Naive B cell (primary cell): ENCODE data around the gene SGMS1. TPM values are rescaled to one million over a fixed set of nuclear protein-coding genes. Genes with fewer than 3 reads are reported as not detected.
A peak's percentile ranks its signal among the peaks of the same experiment; 100 is the strongest.

ENCODE experiments used
- ATAC-seq, 2 donors: fragments of 150-1000 bp; cut with Tn5 transposase; 2 replicates each; pipeline ENCODE4 v1.10.0; 2021; ENCODE audit warnings: low read depth in 2 of 2, mild to moderate bottlenecking in 2 of 2, moderate library complexity in 2 of 2
- DNase-seq: peaks from one replicate; pipeline ENCODE4 v3.0.0; 2022
- H3K27ac Mint-ChIP-seq, 6 donors: one replicate each; pipeline ENCODE4 v1.8.0; 2020 to 2022; ENCODE audit warnings: mild to moderate bottlenecking in 6 of 6, mixed read lengths in 6 of 6, moderate library complexity in 5 of 6, inconsistent platforms in 2 of 6
- H3K27me3 Mint-ChIP-seq, 3 donors: one replicate each; pipeline ENCODE4 v1.8.0; 2021 to 2022; ENCODE audit warnings: mixed read lengths in 3 of 3, mild to moderate bottlenecking in 1 of 3
- H3K36me3 Mint-ChIP-seq, 2 donors: one replicate each; pipeline ENCODE4 v1.8.0; 2020 to 2022; ENCODE audit warnings: mixed read lengths in 2 of 2, inconsistent platforms in 1 of 2, mild to moderate bottlenecking in 1 of 2
- H3K4me1 Mint-ChIP-seq, 3 donors: one replicate each; pipeline ENCODE4 v1.8.0; 2020 to 2022; ENCODE audit warnings: mixed read lengths in 3 of 3, inconsistent platforms in 1 of 3, mild to moderate bottlenecking in 1 of 3, moderate library complexity in 1 of 3
- H3K4me3 Mint-ChIP-seq, 8 donors: one replicate each; pipeline ENCODE4 v1.8.0; 2020 to 2022; ENCODE audit warnings: mild to moderate bottlenecking in 8 of 8, mixed read lengths in 8 of 8, moderate library complexity in 8 of 8, inconsistent platforms in 2 of 8
- H3K9me3 Mint-ChIP-seq, 7 donors: one replicate each; pipeline ENCODE4 v1.8.0; 2020 to 2022; ENCODE audit warnings: mixed read lengths in 7 of 7, mild to moderate bottlenecking in 5 of 7, inconsistent platforms in 2 of 7, moderate library complexity in 1 of 7
- polyA plus RNA-seq, 6 donors: library from polyadenylated mRNA; unstranded; fragments of 300-500 nt; fragmentation: Illumina TruSeq; gene quantifications; one replicate each; pipeline ENCODE4 v1.2.3, GENCODE V29; 2021; ENCODE audit warnings: low read depth in 6 of 6

The SGMS1 gene
- polyA plus RNA-seq, 6 donors from 2014 or later, result 14.2 to 21.7 (median 16.7) TPM

GRCh38 chr10:50410066-50410811 lies 213.5 kb downstream of the SGMS1 start:
- no peak for ATAC-seq
- Mint-ChIP-seq H3K36me3 (peaks cover 0 to 3% of the 10 kb centered on the region in 2 donors), H3K27ac (no peak overlapping the region), H3K27me3 (no peaks in the 10 kb centered on the region), H3K4me3 (no peak overlapping the region), H3K9me3 (peaks cover 0 to 18% (median 11%) of the 10 kb centered on the region in 7 donors), H3K4me1 (peaks cover 4 to 13% (median 5%) of the 10 kb centered on the region in 3 donors)
- DNase-seq, result no peak

DNA sequence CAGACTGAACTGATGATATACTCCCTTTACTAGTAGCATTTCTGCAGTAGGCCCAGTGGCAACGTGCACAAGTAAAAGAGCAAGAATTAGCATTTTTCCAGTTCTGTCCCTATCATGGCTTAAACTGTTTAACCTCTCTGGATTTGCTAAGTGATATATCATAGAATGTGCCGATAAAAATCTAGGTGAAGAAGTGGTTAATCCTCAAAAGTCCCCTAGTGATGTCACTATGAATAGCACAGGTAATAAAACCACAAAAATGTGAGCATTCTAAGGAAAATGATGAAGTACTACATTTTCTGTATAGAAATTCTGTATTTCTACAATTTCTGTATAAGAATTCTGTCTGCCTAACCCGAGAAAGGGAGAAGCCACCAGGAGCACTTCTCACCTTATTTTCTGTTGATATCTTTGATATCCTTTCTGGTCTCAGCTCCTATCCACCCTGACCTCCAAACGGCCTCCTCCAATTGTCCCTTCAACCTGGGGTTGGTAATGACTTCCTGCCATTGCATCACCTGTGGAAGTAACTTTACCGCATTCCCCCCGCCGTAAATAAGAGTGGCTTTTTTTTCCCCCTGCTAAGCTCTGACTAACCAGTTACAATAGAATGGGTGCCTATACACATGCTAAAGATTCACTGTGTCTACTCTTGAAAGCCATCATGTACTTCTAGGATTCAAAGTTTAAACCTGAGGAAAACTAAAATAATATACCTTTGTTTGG lies 216.5 kb downstream of the SGMS1 start:
- Mint-ChIP-seq H3K4me1 (peaks cover 0 to 20% (median 5%) of the 10 kb centered on the region in 3 donors), H3K36me3 (peaks cover 3 to 8% of the 10 kb centered on the region in 2 donors), H3K4me3 (no peak overlapping the region), H3K27me3 (no peaks in the 10 kb centered on the region), H3K27ac (no peak overlapping the region), H3K9me3 (peaks cover 0 to 18% (median 11%) of the 10 kb centered on the region in 7 donors)
- no peak for DNase-seq
- ATAC-seq, result no peak

GRCh38 chr10:50406457-50407070 lies 217.2 kb downstream of the SGMS1 start:
- Mint-ChIP-seq H3K27ac (no peak overlapping the region), H3K4me3 (no peak overlapping the region), H3K4me1 (peaks cover 0 to 17% (median 5%) of the 10 kb centered on the region in 3 donors), H3K36me3 (peaks cover 3 to 8% of the 10 kb centered on the region in 2 donors), H3K27me3 (no peaks in the 10 kb centered on the region), H3K9me3 (peaks cover 0 to 18% (median 11%) of the 10 kb centered on the region in 7 donors)
- ATAC-seq (no peak), DNase-seq (no peak)

GRCh38 chr10:50405723-50406122 lies 218.0 kb downstream of the SGMS1 start:
- no peak overlapping the region for H3K4me3 Mint-ChIP-seq
- DNase-seq (no peak), ATAC-seq (no peak)
- no peak overlapping the region for H3K27ac Mint-ChIP-seq
- peaks cover 2 to 17% (median 5%) of the 10 kb centered on the region in 3 donors for H3K4me1 Mint-ChIP-seq
- H3K36me3 Mint-ChIP-seq, result peaks cover 3 to 8% of the 10 kb centered on the region in 2 donors
- H3K27me3 Mint-ChIP-seq, result no peaks in the 10 kb centered on the region
- H3K9me3 Mint-ChIP-seq, result peaks cover 0 to 18% (median 11%) of the 10 kb centered on the region in 7 donors

DNA sequence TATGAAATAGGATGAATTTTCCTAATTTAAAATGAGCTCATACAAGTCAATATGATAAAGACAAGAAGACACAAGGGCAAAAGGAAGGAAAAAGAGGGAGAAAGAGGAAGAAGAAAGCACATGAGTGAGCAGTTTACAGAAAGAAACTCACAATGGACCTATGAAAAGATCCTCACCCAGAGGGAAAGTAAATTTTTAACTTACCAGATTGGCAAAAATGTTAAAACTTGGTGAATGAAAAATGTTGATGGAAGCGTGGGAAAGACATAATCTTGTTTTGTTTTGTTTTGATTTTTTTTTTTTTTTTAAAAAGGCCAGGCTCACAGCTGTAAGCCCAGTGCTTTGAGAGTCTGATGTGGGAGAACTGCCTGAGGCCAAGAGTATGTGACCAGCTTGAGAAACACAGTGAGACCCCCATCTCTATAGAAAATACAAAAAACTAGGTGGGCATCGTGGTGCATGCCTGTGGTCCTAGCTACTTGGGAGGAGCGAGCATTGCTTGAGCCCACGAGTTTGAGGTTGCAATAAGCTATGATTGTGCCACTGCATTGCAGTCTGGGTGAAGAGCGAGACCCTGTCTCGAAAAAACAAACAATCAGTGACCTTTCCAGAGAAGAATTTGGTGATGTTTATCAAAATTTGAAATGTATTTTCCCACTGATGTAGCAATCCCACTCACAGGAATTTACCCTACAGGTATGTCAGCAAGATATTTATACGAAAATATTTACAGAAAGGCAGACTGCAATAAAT lies 219.6 kb downstream of the SGMS1 start:
- H3K27ac Mint-ChIP-seq, result peak overlapping the region in 1 of 6 donors; percentile 22
- no peak for ATAC-seq
- peaks cover 4 to 16% (median 9%) of the 10 kb centered on the region in 3 donors for H3K4me1 Mint-ChIP-seq
- no peak overlapping the region for H3K4me3 Mint-ChIP-seq
- no peak for DNase-seq
- peaks cover 3 to 8% of the 10 kb centered on the region in 2 donors for H3K36me3 Mint-ChIP-seq
- H3K9me3 Mint-ChIP-seq, result peaks cover 0 to 18% (median 11%) of the 10 kb centered on the region in 7 donors
- no peaks in the 10 kb centered on the region for H3K27me3 Mint-ChIP-seq

DNA sequence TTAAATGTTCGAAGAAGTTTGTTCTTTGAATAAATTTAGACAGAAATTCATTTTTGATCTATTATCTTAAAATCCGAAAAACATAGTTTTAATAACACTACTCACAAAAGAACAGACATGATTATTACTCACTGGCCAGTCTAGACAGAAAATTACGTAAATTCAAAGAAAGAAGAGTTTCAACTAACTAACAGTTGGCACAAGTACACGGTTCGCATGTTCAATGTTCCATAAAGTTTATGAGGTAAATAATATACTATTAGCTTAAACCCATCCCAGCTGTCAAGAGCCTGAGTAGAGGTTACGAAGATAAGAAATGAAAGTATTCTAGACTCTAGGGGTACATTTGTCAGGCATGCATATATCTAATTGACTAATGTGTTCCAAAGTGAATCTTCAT lies 220.7 kb downstream of the SGMS1 start:
- ATAC-seq (no peak), DNase-seq (no peak)
- Mint-ChIP-seq H3K4me3 (no peak overlapping the region), H3K36me3 (peaks cover 3 to 8% of the 10 kb centered on the region in 2 donors), H3K9me3 (peaks cover 0 to 18% (median 11%) of the 10 kb centered on the region in 7 donors), H3K27me3 (no peaks in the 10 kb centered on the region), H3K4me1 (peaks cover 4 to 16% (median 9%) of the 10 kb centered on the region in 3 donors), H3K27ac (peak overlapping the region in 2 of 6 donors; percentile 31 to 62)

DNA sequence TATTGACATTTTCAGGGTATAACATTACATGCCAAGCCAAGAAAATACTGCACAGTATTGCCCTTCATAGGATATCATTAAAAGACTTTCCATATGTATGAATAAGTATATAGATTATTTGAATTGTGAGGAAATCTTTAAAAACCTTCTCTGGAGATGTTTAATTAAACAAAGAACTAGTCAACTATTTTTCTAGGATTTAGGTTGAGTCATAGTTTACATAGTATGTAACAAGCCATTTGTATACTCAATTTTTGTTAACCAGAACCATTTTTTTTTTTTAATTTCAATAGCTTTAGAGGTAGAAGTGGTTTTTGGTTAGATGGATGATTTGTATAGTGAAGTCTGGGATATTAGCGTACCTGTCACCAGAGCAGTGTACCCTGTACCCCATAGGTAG lies 221.3 kb downstream of the SGMS1 start:
- no peak for DNase-seq
- Mint-ChIP-seq H3K27ac (no peak overlapping the region), H3K9me3 (peaks cover 0 to 17% (median 11%) of the 10 kb centered on the region in 7 donors), H3K4me3 (no peak overlapping the region), H3K27me3 (no peaks in the 10 kb centered on the region), H3K36me3 (peaks cover 2 to 8% of the 10 kb centered on the region in 2 donors), H3K4me1 (peaks cover 4 to 16% (median 12%) of the 10 kb centered on the region in 3 donors)
- no peak for ATAC-seq

- ATAC-seq (no peak), DNase-seq (no peak)
- Mint-ChIP-seq H3K27ac (no peak overlapping the region), H3K4me1 (peaks cover 18 to 32% (median 28%) of the 10 kb centered on the region in 3 donors), H3K4me3 (no peak overlapping the region), H3K9me3 (peaks cover 0 to 1% (median 0%) of the 10 kb centered on the region in 7 donors), H3K36me3 (peaks cover 0 to 8% of the 10 kb centered on the region in 2 donors), H3K27me3 (no peaks in the 10 kb centered on the region)
Measured at GRCh38 chr10:50400694-50401093, 223.1 kb downstream of the SGMS1 start.

- H3K4me3 Mint-ChIP-seq, result no peak overlapping the region
- peaks cover 18 to 26% (median 24%) of the 10 kb centered on the region in 3 donors for H3K4me1 Mint-ChIP-seq
- H3K36me3 Mint-ChIP-seq, result peaks cover 0 to 3% of the 10 kb centered on the region in 2 donors
- H3K27me3 Mint-ChIP-seq, result no peaks in the 10 kb centered on the region
- ATAC-seq (no peak), DNase-seq (no peak)
- H3K27ac Mint-ChIP-seq, result no peak overlapping the region
- no peaks in the 10 kb centered on the region for H3K9me3 Mint-ChIP-seq
Measured at GRCh38 chr10:50398823-50399222, 224.9 kb downstream of the SGMS1 start.

DNA sequence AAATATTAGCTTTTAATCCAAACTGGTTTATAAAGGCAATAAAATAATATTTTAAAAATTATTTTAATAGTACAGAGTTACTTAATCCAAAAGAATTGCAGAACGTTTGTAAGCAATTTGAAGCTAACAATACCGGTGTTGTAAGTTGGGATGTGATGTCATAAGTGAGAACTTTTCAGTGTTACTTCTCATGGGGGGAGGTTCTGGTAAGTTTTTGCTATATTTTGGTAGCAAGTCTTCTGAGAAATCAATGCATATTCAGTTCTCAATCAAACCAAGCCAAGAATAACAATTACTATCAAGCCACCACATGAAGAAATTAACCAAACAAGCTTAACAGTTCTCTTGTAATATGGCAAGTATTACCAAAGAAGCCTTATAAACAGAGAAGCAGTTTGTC lies 225.4 kb downstream of the SGMS1 start:
- Mint-ChIP-seq H3K4me1 (peaks cover 18 to 23% (median 22%) of the 10 kb centered on the region in 3 donors), H3K27me3 (no peaks in the 10 kb centered on the region), H3K9me3 (no peaks in the 10 kb centered on the region), H3K36me3 (no peaks in the 10 kb centered on the region), H3K4me3 (no peak overlapping the region), H3K27ac (peak overlapping the region in 1 of 6 donors; percentile 26)
- DNase-seq (no peak), ATAC-seq (no peak)

DNA sequence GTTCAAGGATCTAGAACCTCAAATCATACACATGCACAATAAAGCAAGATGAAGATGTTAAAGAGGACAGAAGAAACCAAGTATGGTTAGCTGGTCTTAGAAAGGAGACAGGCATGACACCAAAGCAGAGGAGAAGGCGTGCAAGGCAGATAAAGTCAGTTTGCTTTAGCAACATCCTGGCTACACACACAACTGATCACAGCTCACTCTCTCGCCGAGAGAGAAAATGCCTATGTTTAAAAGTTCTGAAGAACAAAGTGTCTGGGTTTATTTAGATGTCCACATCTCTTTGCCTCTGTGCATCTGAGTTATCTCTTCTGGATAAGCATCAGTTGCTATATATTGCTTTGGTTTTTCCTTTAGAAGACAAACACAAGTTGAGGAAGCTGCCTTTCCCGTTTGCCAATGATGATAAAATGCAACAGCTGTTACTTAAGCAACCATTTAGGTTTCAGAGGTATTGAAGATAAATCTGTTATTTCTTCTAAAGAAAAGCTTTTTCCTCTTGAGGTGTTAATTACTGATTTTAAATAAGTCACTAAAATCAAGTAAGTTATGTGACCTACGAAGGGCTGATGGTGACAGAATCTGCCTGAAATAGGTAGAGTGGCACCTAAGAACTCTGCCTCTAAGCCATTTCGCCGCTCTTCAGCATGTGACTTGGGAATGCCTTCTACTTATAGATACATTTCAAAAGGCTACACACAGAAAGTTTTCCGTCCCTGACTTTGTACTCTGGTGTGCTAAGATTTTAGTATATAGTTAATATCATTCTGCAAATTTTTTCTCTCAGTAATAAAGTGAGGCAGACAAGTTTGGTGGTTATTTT lies 226.2 kb downstream of the SGMS1 start:
- H3K36me3 Mint-ChIP-seq, result no peaks in the 10 kb centered on the region
- DNase-seq (no peak), ATAC-seq (no peak)
- no peaks in the 10 kb centered on the region for H3K9me3 Mint-ChIP-seq
- no peak overlapping the region for H3K27ac Mint-ChIP-seq
- H3K27me3 Mint-ChIP-seq, result no peaks in the 10 kb centered on the region
- H3K4me3 Mint-ChIP-seq, result no peak overlapping the region
- H3K4me1 Mint-ChIP-seq, result peaks cover 18 to 27% (median 23%) of the 10 kb centered on the region in 3 donors
